Ascending aorta (tissue), 2 donors: ENCODE data around the gene JOSD1. TPM values are rescaled to one million over a fixed set of nuclear protein-coding genes. Genes with fewer than 3 reads are reported as not detected.
A peak's percentile ranks its signal among the peaks of the same experiment; 100 is the strongest.

Experiments used
- DNase-seq, 2 donors: peaks; one replicate each; pipeline ENCODE4 v3.0.0-alpha.2; 2019; ENCODE audit warnings: low spot score in 2 of 2
- H3K27ac ChIP-seq, 2 donors: fragments of 200-600 bp; sonication (generic); one replicate each; pipeline ENCODE4 v1.5.1; 2016 to 2017; ENCODE audit warnings: mild to moderate bottlenecking in 1 of 2
- H3K27me3 ChIP-seq: fragments of 200-600 bp; sonication (generic); one replicate; pipeline ENCODE4 v1.5.1; 2017
- H3K36me3 ChIP-seq, 2 donors: fragments of 200-600 bp; sonication (generic); one replicate each; pipeline ENCODE4 v1.5.1; 2016
- H3K4me1 ChIP-seq, 2 donors: fragments of 200-600 bp; sonication (generic); one replicate each; pipeline ENCODE4 v1.5.1; 2016 to 2017; ENCODE audit warnings: mild to moderate bottlenecking in 1 of 2
- H3K4me3 ChIP-seq, 2 donors: fragments of 200-600 bp; sonication (generic); one replicate each; pipeline ENCODE4 v1.5.1; 2016 to 2017; ENCODE audit warnings: mild to moderate bottlenecking in 1 of 2
- H3K9me3 ChIP-seq, 2 donors: fragments of 200-600 bp; sonication (generic); one replicate each; pipeline ENCODE4 v1.5.1; 2016
- intact Hi-C: fragments of 100-400 bp; cut with DNase I; formaldehyde crosslinking; loops from one replicate; pipeline ENCODE4 v1.15.1; 2023
- total RNA-seq: library from RNA; depleted of rRNA; stranded (reverse); fragments of >200 nt; gene quantifications from one replicate; pipeline ENCODE4 v1.1.0, GENCODE V29; 2016
- TF ChIP-seq, protein P1 (sequence below), 3 experiments: fragments of 200-600 bp in 2 of 3; fragments of 450-650 bp in 1 of 3; sonication (generic) in 2 of 3; IDR thresholded peaks; one replicate each; pipeline ENCODE4 v1.5.1; 2016 to 2019; ENCODE audit warnings: antibody characterized with exemption in 3 of 3, mild to moderate bottlenecking in 1 of 3, moderate library complexity in 1 of 3

JOSD1 gene
- total RNA-seq, 1 donor from 2014 or later = 153 TPM

GRCh38 chr22:38706101-38706900 is 5.6 kb upstream of the JOSD1 start:
- Histone ChIP-seq H3K36me3 (peaks cover 0 to 7% of the 10 kb centered on the region in 2 donors), H3K4me1 (peaks cover 6 to 20% of the 10 kb centered on the region in 2 donors), H3K27me3 (no peaks in the 10 kb centered on the region), H3K9me3 (no peaks in the 10 kb centered on the region), H3K4me3 (peak overlapping the region; percentile 94 to 99), H3K27ac (peak overlapping the region; percentile 95 to 99)
- TF ChIP-seq, protein P1, sequence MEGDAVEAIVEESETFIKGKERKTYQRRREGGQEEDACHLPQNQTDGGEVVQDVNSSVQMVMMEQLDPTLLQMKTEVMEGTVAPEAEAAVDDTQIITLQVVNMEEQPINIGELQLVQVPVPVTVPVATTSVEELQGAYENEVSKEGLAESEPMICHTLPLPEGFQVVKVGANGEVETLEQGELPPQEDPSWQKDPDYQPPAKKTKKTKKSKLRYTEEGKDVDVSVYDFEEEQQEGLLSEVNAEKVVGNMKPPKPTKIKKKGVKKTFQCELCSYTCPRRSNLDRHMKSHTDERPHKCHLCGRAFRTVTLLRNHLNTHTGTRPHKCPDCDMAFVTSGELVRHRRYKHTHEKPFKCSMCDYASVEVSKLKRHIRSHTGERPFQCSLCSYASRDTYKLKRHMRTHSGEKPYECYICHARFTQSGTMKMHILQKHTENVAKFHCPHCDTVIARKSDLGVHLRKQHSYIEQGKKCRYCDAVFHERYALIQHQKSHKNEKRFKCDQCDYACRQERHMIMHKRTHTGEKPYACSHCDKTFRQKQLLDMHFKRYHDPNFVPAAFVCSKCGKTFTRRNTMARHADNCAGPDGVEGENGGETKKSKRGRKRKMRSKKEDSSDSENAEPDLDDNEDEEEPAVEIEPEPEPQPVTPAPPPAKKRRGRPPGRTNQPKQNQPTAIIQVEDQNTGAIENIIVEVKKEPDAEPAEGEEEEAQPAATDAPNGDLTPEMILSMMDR (IDR thresholded peaks at IDR 0.05) = no peak
- intact Hi-C loops = loop anchor here (10.0 kb wide), 2 partner anchors 202 to 862 kb away; partner anchors contain the start of genes ANKRD54, DDX17 and EIF3L
- DNase-seq = no peak

DNA sequence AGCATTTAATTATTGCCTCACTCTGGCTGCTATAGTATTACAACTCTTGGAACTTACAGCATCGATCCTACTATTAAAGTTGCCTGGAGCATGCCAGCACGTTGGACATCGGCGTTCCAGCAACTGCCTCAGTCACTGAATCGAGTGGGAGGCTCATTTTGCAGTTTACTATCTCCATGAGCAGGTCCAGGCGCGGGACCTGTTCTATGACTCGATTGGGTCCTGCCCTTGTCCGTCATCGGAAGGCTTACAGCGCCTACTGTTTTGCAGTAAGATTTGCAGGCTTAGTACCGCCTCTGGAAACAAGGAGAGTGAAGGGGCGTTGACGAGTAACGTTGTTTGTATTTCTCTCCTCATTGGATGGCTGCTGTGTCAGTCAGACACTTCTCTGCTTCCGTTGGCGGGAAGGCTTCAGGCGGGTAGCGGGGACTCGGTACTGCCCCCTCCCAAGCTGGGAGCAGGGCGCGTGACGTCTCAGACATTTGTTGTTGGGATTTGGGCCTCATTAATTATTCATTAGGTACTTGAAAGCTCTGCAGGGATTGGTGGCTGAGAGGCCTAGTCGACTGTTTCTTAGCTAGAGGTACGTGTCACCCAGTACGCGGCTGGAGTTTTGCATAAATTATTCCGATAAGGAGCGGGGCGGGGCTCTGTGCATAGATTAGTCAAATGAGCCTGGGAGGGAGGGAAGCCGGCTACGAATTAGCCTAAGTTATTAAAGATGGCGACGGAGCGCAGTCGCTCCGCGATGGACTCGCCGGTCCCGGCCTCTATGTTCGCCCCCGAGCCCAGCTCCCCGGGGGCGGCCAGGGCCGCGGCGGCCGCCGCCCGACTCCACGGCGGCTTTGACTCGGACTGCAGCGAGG is 4.7 kb upstream of the JOSD1 start, which contains the start of gene GTPBP1:
Gene GTPBP1, plus strand, starts transcription at position 710 of the 866 bp plus-strand sequence. Its CDS starts 12 bp downstream, at position 722.
- TF ChIP-seq, protein P1 (IDR thresholded peaks at IDR 0.05) = no peak
- Histone ChIP-seq H3K27me3 (no peaks in the 10 kb centered on the region), H3K4me3 (peak within 1 kb of the TSS; percentile 94 to 99), H3K36me3 (peaks cover 0 to 7% of the 10 kb centered on the region in 2 donors), H3K4me1 (peaks cover 6 to 20% of the 10 kb centered on the region in 2 donors), H3K9me3 (no peaks in the 10 kb centered on the region), H3K27ac (peak within 1 kb of the TSS; percentile 95 to 99)
- peak; percentile 98 to 99 for DNase-seq
- intact Hi-C loops = loop anchor here (1.0 to 10.0 kb wide), 4 partner anchors 13 to 861 kb away; partner anchors contain the start of genes ANKRD54, DDX17, EIF3L and SUN2

DNA sequence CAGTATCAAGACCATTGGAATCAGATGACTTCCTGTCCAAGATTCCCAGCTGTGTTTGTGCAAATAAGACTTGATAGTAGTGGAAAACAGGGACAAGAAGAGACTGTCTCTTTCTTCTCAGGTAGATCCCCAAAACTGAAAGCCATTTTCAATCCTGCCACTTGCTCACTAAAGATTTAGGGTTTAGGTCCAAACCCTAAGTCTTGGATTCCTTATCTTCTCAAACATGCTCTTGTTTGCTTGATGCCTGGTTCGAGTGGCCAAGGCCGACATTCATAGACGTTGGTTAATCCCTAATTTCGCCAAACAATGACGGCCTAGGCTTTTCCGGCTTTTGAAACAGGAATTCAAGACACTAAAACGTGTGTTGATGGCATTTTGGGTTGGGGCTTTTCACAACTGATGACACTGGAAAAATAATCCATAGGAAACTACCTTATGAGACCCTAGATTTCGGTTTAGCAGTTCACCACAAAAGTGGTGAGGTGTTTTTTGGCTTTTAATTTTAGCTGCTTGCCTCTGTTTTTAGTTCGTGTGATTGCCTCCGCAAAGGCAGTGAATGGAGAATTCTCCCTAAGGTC is 4.0 kb upstream of the JOSD1 start:
- TF ChIP-seq, protein P1 (IDR thresholded peaks at IDR 0.05) = no peak
- intact Hi-C loops = loop anchor here (1.0 to 10.0 kb wide), 5 partner anchors 14 to 860 kb away; partner anchors contain the start of genes ANKRD54, DDX17, EIF3L and SUN2

DNA sequence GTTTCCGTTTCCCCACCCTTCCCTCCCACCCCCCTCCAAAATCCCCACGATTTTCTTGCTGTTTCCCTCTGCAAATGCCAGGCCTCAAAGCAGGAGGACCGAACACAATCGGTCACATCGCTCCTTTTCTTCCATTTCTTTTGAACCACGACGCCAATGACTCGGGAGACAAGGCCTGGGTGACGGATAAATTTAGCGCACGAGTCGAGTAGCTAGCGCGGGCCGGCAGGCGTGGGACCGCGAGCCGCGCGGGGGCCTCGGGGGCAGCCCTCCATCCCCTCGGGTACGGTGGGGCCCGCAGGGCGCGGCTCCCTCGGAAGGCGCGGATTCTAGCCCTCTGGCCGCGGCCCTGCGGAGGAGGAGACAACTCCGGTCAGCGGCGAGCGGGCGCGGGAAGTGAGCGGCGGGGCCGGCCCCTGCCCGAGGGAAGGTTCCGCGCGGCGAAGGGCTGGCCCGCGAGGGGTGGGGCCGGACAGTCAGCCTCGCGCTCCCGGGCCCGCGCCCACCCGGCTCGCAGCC is 414 bp downstream of the JOSD1 start:
- Histone ChIP-seq H3K27me3 (no peaks in the 10 kb centered on the region), H3K4me3 (peak overlapping the region; percentile 70 to 78), H3K36me3 (peaks cover 0 to 4% of the 10 kb centered on the region in 2 donors), H3K9me3 (no peaks in the 10 kb centered on the region), H3K27ac (peak overlapping the region; percentile 94 to 98), H3K4me1 (peaks cover 16 to 42% of the 10 kb centered on the region in 2 donors)
- peak in 1 of 2 donors; percentile 84 for DNase-seq
- intact Hi-C loops = loop anchor here (2.0 to 10.0 kb wide), 4 partner anchors 20 to 856 kb away; partner anchors contain the start of genes ANKRD54, DDX17, EIF3L and TOMM22
- TF ChIP-seq, protein P1 (IDR thresholded peaks at IDR 0.05) = no peak

More for the DNA sequence above, 4.0 kb upstream of the JOSD1 start:
- Histone ChIP-seq H3K9me3 (no peaks in the 10 kb centered on the region), H3K27me3 (no peaks in the 10 kb centered on the region), H3K36me3 (peaks cover 0 to 6% of the 10 kb centered on the region in 2 donors), H3K4me1 (peaks cover 6 to 20% of the 10 kb centered on the region in 2 donors), H3K4me3 (peak overlapping the region; percentile 28 to 52), H3K27ac (peak overlapping the region; percentile 61 to 76)
- no peak for DNase-seq
